Ovary (tissue), 9 donors: Measurements from ENCODE around the gene SLC45A3. TPM values are rescaled to one million over a fixed set of nuclear protein-coding genes. Genes with fewer than 3 reads are reported as not detected.

Experiments used
- DNase-seq, 5 donors: peaks; one replicate each; pipeline ENCODE4 v3.0.0-alpha.2; 2019 to 2020
- H3K27ac ChIP-seq, 2 donors: fragments of 200-600 bp; one replicate each; pipeline versions ENCODE4 v1.5.1 to v1.8.0; 2019 to 2022
- H3K27me3 ChIP-seq: fragments of 200-600 bp; one replicate; pipeline ENCODE4 v1.8.0; 2022
- H3K36me3 ChIP-seq: fragments of 200-600 bp; sonication (generic); one replicate; pipeline ENCODE4 v1.5.1; 2019
- H3K4me1 ChIP-seq: one replicate; pipeline ENCODE4 v1.8.1; 2013; ENCODE audit warnings: mild to moderate bottlenecking, moderate library complexity; ENCODE audit not compliant: insufficient read depth
- H3K4me3 ChIP-seq: fragments of 200-600 bp; sonication (generic); one replicate; pipeline ENCODE4 v1.5.1; 2017
- H3K9me3 ChIP-seq, 2 donors: fragments of 200-600 bp in 1 of 2; sonication (generic) in 1 of 2; one replicate each; pipeline versions ENCODE4 v1.5.1 to v1.8.1; 2013 to 2019; ENCODE audit warnings: mild to moderate bottlenecking in 1 of 2, moderate library complexity in 1 of 2
- EP300 ChIP-seq: sonication (generic); formaldehyde crosslinking; IDR thresholded peaks from one replicate; pipeline ENCODE4 v1.6.1; 2017; ENCODE audit warnings: antibody characterized with exemption
- POLR2A ChIP-seq: fragments of 450-650 bp; IDR thresholded peaks from one replicate; pipeline ENCODE4 v1.6.1; 2017; ENCODE audit warnings: antibody characterized with exemption, mild to moderate bottlenecking, moderate library complexity
- WGBS, 3 donors: extraction: QIAGEN DNeasy Blood & Tissue Kit in 1 of 3; methylation state at CpG; one replicate each; pipeline versions ENCODE4 v1.1.5 to v1.1.7; 2013 to 2017; 5-methylcytosine and 5-hydroxymethylcytosine counted together
- intact Hi-C, 4 donors: fragments of 100-400 bp; cut with DNase I; formaldehyde crosslinking; loops; one replicate each; pipeline versions ENCODE4 v1.11.0 to v1.15.1; 2022 to 2023
- polyA plus RNA-seq, 2 donors: library from polyadenylated mRNA; stranded (reverse); fragments of 200-250 nt in 1 of 2; fragments of 350-450 nt in 1 of 2; fragmentation: Illumina TruSeq in 1 of 2; extraction: RNeasy Lipid Tissue Mini Kit (QIAGEN cat#74804) in 1 of 2; gene quantifications; one replicate each; pipeline ENCODE4 v1.2.3, GENCODE V29; 2013 to 2014
- total RNA-seq, 7 donors: library from RNA; depleted of rRNA in 2 of 7; stranded (reverse); fragments of >200 nt in 2 of 7; fragmentation: NEBNext Ultra II Directional in 3 of 7; extraction: Animal tissue kit (Norgen Biotek cat#: 25700) in 3 of 7; gene quantifications; one replicate each; pipeline versions ENCODE4 v1.1.0 to v1.2.4, GENCODE V29; 2016 to 2023
- TF ChIP-seq, protein P1 (sequence below), 3 donors: fragments of 450-650 bp in 2 of 3; fragments of 200-600 bp in 1 of 3; IDR thresholded peaks; one replicate each; pipeline versions ENCODE4 v1.5.1 to v1.8.0; 2016 to 2022; ENCODE audit warnings: antibody characterized with exemption in 3 of 3, mild to moderate bottlenecking in 1 of 3
- donor health status: DM: no; HTN: no; CAD: no; lungs with moderate emphysema.
- donor health status: DM: no; HTN: no; CAD: no.
- donor health status: Bipolar disorder and iron deficiency.
- donor health status: DM: yes; HTN: yes; CAD: no.
- donor health status: DM: no; HTN: no; CAD: no.
- donor health status: DM: yes; HTN: yes; CAD: no.

SLC45A3 gene
- total and polyA plus RNA-seq, 9 donors, result 1.5 to 9.5 (median 5.1) TPM

DNA sequence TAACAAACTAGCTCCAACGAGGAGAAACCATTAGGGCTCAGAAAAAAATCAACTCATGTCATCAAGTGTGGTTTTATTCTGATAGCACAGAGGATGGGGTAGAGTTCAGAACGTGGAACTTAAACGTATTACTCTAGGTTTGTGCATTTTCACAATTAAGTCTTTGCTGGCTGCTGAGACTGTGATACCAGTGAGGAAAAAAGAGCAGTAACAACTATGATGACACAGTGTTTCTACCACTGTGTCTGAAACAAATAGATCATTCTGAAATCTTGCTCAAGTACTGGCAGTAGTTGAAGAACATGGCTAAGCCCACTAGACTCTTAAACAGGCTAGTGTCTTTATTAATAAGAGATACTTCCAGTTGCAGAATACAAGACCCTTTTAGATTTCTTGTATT is 38.7 kb upstream of the SLC45A3 start:
- TF ChIP-seq EP300 (no peak), POLR2A (no peak)
- TF ChIP-seq, protein P1, sequence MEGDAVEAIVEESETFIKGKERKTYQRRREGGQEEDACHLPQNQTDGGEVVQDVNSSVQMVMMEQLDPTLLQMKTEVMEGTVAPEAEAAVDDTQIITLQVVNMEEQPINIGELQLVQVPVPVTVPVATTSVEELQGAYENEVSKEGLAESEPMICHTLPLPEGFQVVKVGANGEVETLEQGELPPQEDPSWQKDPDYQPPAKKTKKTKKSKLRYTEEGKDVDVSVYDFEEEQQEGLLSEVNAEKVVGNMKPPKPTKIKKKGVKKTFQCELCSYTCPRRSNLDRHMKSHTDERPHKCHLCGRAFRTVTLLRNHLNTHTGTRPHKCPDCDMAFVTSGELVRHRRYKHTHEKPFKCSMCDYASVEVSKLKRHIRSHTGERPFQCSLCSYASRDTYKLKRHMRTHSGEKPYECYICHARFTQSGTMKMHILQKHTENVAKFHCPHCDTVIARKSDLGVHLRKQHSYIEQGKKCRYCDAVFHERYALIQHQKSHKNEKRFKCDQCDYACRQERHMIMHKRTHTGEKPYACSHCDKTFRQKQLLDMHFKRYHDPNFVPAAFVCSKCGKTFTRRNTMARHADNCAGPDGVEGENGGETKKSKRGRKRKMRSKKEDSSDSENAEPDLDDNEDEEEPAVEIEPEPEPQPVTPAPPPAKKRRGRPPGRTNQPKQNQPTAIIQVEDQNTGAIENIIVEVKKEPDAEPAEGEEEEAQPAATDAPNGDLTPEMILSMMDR (IDR thresholded peaks at IDR 0.05), result no peak
- Histone ChIP-seq H3K27ac (no peak overlapping the region), H3K36me3 (no peaks in the 10 kb centered on the region), H3K9me3 (no peaks in the 10 kb centered on the region), H3K27me3 (no peaks in the 10 kb centered on the region), H3K4me3 (no peak overlapping the region), H3K4me1 (no peaks in the 10 kb centered on the region)
- intact Hi-C loops, result loop anchor here in 1 of 4 donors (10.0 kb wide), 1 partner anchor 54 kb away; no protein-coding TSS in a partner anchor
- 54 to 67% (median 66%) methylated on average over 3 of the region's 3 CpGs for WGBS, 3 donors
- DNase-seq, result no peak

DNA sequence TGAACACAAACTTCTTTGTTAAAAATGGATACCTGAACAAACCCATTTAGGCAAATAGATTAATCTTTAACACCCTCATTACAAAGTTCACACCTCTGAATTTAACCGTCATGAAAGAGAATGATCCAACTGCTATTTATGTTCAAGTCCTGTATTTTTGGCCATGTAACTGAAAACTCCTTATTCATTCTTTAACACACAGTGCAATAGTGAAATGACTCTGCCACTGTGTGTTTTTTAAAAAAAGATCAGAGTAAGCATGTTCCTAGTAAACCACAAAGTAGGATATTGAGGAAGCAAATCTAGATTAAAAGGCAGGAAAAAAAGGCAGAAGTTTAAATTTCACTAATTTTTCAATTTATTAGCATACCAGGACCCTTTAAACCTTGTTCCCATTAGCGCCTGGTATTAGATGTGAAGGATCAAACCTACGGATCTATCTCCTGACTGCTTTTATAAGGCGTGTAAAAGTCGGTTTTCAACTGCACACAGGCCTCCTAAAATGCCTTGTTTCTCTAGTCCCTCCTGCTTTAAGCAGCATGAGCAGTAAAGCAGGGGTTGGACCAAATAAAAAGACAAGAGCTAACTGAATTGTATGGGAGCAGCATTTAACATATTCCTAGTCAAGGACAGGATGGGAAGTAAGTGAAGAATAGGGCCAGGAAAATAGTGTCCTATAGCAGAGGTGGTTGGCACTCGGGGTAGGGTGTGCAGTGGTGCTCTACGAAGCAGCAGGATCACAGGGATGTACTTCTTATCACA is 36.2 kb upstream of the SLC45A3 start:
- H3K27ac ChIP-seq, result no peak overlapping the region
- no peak overlapping the region for H3K4me3 ChIP-seq
- DNase-seq, result no peak
- 90 to 94% (median 93%) methylated on average over 7 of the region's 7 CpGs for WGBS, 3 donors
- H3K4me1 ChIP-seq, result no peaks in the 10 kb centered on the region
- intact Hi-C loops, result loop anchor here in 1 of 4 donors (10.0 kb wide), 1 partner anchor 52 kb away; no protein-coding TSS in a partner anchor
- H3K9me3 ChIP-seq, result no peaks in the 10 kb centered on the region
- H3K27me3 ChIP-seq, result no peaks in the 10 kb centered on the region
- TF ChIP-seq POLR2A (no peak), EP300 (no peak)
- TF ChIP-seq, protein P1 (IDR thresholded peaks at IDR 0.05), result no peak
- no peaks in the 10 kb centered on the region for H3K36me3 ChIP-seq

DNA sequence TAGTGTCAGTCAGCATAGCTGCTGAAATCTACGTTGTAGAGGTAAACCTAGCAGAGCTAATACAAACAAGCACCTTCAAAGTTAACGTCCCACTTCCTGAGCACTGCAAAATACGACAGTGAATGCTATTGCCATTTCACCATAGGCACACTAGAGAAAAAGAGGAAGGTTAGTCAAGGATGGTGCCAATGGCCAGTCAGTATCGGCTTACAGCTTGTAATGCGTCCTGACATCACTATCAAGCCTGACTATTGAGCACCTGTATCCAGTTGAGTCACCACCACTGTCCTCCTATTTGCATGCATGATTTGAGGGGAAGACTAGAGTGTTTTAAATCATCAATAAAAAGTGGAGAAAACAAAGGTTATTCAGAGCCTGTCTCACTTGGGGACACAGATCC is 35.3 kb upstream of the SLC45A3 start:
- TF ChIP-seq EP300 (no peak), POLR2A (no peak)
- TF ChIP-seq, protein P1 (IDR thresholded peaks at IDR 0.05), result no peak
- Histone ChIP-seq H3K27ac (no peak overlapping the region), H3K4me1 (peaks cover 1% of the 10 kb centered on the region), H3K9me3 (no peaks in the 10 kb centered on the region), H3K36me3 (no peaks in the 10 kb centered on the region), H3K27me3 (no peaks in the 10 kb centered on the region), H3K4me3 (no peak overlapping the region)
- intact Hi-C loops, result loop anchor here in 1 of 4 donors (10.0 kb wide), 1 partner anchor 51 kb away; no protein-coding TSS in a partner anchor
- WGBS, 3 donors, result 83 to 86% (median 84%) methylated on average over 5 of the region's 5 CpGs
- DNase-seq, result no peak

DNA sequence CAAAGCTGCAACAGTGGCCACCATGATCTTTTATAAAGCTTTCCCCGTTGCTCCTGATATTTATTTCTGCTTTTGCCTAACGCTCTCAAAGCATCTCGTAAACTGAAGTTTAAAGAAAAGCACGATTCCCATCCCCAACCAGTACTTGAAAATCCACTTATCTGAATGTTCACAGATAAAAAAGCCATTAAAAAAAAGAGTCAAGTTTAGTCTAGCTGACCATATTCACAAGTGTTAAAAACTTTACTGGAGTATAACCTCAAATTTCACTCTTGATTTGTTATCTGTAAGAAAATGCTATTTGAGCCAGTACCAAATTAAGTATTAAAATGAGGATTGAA is 34.6 kb upstream of the SLC45A3 start:
- H3K4me3 ChIP-seq, result no peak overlapping the region
- no peak overlapping the region for H3K27ac ChIP-seq
- intact Hi-C loops, result loop anchor here (5.0 to 10.0 kb wide), 3 partner anchors 50 to 58 kb away; no protein-coding TSS in a partner anchor
- no peaks in the 10 kb centered on the region for H3K27me3 ChIP-seq
- DNase-seq, result no peak
- no peaks in the 10 kb centered on the region for H3K9me3 ChIP-seq
- no peak for TF ChIP-seq EP300
- no peak for TF ChIP-seq POLR2A
- TF ChIP-seq, protein P1 (IDR thresholded peaks at IDR 0.05), result no peak
- peaks cover 1% of the 10 kb centered on the region for H3K4me1 ChIP-seq
- no peaks in the 10 kb centered on the region for H3K36me3 ChIP-seq
- 43 to 63% (median 53%) methylated on average over 4 of the region's 4 CpGs for WGBS, 3 donors
